DMS114 treated with DMSO at 0.1 percent for 48 hours (cell line): ENCODE results near the gene TMEM184B.

Experiments used
- DNase-seq: peaks from one replicate; lab custom pipeline; 2025; ENCODE audit not compliant: unreplicated experiment; lab: John Stamatoyannopoulos, UW

TMEM184B gene

DNA sequence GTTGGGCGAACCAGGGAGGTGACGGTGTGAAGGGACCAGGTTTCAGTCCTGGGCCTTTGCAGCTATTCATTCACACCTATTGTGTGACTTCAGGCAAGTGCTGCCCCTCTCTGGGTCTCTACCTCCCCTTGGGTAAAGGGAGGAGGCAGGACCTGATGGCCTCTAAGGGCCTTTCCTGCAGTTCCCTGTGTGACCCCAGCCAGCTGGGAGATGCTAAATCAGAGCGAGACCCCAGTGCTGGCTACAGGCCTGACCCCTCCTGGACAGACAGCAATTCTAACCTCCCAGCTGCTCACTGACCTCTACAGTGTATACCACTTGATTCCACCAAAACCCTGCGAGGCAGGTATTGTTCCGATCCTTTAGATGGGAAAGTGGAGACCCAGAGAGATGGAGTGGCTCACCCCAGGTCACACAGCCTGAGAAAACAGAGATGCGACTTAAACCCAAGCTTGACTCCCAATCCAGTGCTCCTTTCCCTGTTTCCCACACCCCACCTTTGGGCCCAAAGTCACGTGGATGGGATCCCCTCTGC lies 64.8 kb downstream of the TMEM184B start:
- DNase-seq = no peak

DNA sequence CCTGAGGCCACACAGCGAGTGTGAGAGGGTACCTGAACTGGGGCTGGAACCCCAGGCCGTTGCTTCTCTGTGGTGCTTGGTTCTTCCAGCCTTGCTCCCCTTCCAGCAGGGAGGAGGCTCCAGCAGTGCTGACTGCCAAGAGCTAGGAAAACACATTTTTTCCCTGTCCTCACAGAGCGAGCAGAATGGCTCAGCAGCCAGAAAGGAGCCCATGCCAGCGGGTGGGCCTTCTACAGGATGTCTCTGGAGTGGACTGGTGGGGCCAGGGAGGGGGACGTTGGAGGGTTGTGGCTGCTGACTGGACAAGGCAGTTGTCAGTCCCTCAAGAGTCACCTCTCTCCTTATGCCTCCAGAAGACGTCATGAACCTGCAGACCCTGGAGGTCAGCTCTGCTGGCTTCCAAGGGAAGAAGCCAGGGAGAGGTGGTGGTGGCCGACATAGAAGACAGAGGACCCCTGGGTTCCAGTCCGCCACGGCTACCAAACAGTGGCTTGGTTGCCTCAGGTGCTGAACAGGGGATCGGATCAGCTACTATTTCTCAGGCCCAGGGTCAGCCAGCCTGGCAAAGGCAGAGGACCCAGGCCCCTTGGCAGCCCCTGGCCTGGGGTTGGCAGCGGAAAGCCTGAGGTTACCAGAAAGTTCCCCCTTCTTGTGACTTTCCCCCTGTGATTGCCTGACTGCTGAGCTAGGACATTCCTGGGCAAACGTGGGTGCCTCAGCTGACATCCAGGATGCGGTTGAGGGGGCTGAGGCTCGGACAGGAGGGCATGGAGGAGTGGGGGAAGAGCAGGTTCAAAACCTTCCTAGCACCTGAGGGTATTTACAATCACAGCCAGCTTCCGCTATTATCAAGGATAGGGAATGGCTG lies 67.3 kb downstream of the TMEM184B start:
- no peak for DNase-seq

DNA sequence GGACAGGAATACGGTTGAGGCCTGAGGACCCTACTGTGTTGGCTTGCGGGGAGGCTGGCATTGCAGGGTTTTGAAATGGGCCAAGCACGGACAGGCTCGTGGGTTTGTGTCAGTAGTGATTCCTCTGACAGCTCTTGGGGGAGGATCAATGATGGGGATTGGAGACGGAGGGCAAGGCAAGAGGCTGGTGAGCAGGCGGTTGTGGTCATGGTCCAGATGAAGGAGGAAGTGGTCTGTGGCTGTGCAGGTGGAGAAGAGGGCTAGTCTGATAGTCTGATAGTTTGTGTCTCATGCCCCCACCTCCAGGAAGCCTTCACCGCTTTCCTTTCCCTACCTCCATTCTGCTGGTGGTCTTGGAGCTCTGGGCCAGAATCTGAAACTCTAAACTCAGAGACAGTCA lies 68.0 kb downstream of the TMEM184B start:
- DNase-seq = no peak

DNA sequence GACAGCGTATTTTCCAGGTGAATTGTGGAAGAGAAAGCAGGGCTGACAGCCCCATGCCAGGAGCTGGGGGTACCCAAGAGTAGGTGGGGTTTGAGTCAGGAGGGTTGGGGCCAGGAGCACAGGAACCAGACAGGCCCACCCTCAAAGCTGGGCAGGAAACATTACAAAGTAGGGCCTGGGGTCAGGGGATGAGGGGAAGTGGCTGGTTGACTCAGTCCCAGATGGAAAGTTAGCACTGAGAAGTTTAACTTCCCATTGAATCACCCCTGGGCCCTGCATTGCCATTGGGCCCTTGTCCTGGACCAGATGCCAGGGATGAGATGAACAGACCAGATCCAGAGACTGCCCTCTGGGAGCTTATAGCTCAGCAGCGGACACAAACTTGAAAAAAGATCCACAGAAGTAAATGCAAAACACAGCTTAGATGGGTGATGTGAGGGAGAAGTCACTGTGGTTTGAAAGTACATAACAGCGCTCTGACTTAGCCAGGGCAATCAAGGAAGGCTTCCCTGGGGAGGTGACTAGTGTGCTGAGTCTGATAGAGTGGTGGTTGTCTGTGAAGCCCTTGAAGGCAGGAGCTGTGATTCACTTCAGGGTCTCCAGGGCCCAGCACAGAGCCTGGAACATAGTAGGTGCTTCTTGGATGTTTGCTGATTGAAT lies 68.8 kb downstream of the TMEM184B start:
- no peak for DNase-seq

DNA sequence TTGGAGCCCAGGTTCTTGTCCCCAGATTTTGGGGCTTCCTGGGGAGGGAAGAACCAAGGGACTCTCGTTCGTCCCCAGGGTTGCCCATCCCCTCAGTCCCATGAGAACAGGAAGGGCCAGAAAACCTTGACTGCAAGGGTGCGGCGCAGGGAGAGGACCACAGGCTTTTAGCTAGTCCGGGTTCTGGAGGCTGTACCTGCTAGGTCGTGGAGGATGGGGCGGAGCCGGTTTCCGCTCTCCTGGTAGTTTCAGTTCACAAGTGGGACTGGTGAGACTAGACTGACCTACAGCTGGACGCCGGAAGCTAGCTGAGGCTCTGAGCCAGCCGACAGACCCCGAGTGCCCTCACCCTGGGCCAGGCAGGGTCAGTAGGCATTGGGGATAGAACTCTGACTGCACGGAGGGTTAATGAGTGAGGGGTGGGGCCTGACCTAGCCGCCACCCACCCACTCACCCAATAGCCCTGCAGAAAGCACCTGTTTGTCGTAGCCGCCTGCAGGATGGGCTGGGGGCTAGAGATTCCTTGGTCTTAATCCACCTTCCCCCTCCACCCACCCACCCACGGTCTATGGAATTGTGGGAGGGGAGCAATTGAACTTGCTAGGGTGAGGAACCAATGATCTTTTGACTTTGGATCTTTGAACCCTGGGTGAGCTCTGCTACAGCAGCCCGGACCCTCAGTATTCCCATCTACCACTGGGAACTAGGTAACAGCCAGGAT lies 69.6 kb downstream of the TMEM184B start:
- DNase-seq = no peak

DNA sequence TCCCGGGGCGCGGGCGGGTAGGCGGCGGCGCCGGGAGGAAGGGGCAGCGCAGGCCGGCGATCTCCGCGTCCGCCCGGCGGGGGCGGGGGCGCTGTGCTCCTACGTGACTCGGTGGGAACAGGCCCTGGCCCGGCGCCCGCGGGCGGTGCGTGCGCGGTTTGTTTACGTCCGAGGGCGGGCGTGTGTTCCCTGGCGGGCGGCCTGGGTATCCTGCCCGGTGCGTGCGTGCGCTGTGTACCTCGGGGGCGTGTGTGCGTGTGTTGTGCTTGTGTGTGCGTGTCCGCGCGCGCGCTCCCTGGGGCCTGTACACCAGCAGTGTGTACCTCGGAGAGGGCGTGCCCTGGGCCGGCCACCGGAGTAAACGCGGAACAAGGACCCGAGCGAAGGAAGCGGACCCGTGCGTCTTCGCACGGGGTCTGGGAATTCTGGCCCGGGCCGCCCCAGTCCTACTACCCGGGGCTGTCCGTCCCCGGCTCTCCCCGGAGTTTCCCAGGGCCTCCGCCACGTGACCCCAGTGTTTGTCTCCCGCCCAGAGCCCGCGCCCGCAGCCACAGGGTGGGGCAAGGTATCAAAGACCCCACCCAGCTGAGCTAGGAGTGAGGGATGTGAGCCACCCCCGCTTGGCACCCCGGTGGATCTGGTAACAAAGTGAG lies 70.2 kb downstream of the TMEM184B start:
- DNase-seq = peak; percentile 33

DNA sequence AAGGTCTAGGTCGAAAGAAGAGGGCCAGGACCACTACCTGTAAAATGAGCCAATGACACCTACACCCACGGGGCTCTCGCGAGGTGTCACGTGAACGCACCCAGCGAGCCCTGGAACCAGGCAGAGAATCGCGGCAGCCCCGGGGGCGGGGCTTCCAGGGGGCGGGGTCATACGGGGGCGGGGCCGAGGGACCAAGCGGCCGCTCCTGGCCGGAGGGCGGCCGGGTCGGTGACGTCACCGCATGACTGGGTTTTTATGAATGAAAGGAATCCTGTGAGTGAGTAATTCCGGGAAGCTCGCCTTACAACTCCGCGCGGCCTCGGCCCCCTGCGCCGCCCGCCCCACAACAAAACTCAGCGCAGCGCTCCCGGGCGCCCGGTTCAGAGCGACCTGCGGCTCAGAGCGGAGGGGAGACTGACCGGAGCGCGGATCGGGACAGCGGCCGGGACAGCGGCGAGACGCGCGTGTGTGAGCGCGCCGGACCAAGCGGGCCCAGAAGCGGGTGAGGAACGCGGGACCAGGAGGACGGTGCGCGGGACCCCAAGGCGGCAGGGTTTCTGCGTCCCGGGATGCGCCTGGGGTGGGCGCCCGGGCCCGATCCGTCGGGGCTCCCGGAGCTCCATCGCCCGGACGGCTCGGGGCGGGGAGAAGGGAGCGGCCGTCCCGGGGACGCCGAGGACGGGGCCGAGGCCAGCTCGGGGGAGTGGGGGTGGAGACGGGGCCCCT lies 70.9 kb downstream of the TMEM184B start, which contains the start of gene MAFF:
MAFF (plus strand) TSS at position 284 of the 726 bp plus-strand sequence. CDS start 11,860 bp downstream, outside the sequence.
- DNase-seq = peak; percentile 66

DNA sequence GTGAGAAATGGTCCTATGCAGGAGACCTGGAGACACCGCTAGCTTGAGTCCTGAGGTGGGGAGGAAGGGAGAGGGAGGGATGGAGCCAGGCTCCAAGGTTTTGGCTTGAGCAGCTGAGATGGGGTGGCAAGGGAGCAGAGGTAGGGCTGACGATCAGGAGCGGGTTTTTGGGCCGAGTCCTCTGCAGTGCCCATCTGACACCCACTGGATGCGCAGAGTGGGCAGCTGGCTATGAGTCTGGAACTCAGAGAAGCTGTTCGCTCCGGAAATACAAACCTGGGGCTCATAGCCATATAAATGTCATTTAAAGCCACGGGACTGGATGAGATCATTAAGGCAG lies 71.5 kb downstream of the TMEM184B start:
- no peak for DNase-seq

DNA sequence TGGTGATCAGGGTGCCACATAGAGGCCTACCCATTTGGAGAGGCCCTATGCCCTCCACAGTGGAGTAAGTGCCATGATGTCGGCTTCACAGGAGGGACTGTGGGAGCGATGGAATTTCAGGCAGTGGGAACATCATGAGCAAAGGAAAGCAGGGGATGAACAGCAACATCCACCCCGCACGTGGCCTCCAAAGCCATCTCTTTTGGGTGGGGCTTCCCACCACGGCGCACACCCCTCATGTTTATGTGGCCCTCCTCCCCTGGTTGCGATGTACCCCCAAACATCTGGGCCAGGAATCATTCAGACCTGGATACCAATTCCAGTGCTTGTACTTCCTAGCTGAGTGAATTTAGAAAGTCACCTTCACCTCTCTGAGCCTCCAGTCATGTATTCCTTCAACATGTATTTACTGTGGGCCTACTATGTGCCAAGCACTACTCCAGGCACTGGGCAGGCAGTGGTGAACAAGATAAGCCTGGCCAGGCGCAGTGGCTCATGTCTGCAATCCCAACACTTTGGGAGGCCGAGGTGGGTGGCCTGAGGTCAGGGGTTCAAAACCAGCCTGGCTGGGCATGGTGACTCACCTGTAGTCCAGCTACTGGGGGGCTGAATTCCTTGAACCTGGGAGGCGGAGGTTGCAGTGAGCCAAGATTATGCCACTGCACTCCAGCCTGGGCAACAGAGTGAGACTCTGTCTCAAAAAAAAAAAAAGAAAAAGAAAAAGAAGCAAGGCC lies 72.8 kb downstream of the TMEM184B start:
- DNase-seq = no peak

DNA sequence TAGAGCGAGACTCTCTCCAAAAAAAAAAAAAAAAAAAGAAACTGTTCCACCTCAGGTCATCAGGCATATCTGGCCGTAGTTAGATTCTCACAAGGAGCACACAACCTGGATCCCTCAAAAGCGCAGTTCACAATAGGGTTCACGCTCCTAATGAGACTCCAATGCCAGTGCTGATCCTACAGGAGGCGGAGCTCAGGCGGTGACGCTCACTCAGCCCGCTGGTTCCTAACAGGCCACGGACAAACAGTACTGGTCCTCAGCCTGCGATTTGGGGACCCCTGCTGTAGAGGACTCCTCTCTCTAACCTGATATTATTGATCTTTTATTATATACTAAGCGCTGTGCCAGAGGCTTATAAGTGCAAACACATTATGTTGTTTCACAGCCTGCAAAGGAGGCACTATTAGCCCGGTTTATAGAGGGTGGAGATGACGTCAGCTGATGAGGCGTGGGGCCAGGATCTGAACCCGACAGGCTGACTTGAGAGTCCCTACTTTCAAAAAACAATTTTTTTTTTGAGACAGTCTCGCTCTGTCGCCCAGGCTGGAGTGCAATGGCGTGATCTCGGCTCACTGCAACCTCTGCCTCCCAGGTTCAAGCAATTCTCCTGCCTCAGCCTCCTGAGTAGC lies 75.9 kb downstream of the TMEM184B start:
- DNase-seq = no peak

DNA sequence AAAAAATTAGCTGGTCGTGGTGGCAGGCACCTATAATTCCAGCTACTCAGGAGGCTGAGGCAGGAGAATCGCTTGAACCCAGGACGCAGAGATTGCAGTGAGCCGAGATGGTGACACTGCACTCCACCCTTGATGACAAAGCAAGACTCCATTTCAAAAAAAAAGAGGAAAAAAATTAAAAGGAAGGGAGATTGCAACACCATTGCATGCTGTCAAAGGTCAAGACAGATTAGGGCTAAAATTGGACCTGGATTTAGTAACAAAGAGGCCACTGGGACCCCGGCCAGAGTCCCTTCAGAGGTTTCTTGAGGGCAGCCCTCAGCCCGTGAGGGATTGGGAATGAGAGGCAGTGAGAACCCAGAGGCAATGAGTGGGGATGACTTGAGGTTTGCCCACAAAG lies 79.2 kb downstream of the TMEM184B start:
- DNase-seq = no peak

DNA sequence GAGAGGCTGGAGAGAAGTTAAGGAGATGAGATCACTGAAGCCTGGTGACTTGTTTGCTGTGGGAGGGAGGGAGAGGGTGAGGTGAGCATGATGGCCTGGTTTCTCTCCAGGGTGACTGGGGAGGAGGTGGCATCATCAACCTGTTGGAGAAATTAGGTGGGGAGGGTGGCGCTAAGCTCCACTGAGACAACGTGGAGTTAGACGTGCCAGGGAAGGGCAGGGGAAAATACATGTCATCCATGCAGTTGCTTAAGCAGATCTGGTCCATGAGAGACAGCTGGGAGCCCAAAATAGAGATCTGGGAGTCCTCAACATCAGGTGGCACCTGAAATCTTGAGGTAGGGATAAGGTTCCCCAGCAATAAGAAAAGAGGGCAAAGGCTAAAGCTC lies 80.3 kb downstream of the TMEM184B start:
- no peak for DNase-seq

DNA sequence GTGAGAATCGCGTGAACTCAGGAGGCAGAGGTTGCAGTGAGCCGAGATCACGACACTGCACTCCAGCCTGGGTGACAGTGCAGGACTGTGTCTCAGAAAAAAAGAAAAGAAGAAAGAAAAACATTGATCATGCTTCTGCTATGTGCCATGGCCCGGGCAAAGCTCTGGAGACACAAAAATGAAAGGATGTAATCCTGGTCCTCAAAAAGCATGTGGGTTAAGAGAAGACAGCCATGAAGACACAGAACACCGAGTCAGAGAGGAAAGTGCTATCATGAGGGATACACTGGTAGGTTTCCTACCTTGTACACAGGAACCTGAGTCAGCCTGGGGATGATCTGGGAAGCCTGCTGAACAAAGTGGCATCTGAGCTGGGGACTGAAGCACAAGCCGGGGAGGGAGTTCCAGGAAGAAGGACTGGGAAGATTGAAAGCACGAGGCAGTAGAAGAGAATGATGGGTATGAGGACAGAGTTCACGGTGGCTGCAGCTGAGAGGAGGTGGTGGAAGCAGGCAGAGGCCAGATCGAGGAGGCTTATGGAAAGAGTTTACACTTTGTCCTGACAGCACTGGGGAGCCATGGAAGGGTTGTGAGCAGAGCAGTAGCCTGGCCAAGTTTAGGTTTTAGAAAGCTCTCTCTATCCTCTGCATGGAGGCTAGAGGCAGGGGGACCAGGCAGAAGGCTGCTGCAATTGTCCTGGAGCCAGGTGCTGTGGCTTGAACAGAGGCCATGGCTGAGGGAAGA lies 80.9 kb downstream of the TMEM184B start:
- no peak for DNase-seq

DNA sequence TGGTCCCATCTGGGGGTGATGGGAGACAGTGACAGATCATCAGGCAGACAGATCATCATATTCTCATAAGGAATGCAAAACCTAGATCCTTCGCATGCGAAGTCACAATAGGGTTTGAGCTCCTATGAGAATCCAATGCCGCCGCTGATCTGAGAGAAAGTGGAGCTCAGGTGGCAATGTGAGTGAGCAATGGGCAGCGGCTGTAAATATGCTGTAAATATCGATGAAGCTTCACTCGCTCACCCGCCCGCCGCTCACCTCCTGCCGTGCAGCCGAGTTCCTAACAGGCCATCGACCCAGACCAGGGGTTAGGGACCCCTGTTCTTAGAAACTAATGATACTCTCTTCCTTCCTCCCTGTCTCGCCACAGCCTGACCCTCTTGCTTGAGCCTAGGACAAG lies 81.8 kb downstream of the TMEM184B start:
- no peak for DNase-seq

DNA sequence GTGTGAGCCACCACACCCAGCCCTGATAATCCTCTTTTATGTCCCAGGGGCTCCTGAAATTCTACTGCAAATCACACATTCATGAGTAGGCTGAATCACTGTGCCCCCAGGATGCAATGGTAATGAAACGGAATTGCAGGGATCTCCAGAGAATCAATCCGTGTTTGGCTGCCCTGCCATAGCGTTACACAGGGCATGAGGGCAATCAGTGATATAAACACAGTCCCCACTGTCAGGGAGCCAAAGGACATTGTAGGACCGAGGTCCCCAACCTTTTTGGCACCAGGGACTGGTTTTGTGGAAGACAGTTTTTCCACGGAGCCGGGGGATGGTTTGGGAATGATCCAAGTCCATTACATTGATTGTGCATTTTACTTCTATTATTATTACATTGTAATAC lies 82.2 kb downstream of the TMEM184B start:
- no peak for DNase-seq

DNA sequence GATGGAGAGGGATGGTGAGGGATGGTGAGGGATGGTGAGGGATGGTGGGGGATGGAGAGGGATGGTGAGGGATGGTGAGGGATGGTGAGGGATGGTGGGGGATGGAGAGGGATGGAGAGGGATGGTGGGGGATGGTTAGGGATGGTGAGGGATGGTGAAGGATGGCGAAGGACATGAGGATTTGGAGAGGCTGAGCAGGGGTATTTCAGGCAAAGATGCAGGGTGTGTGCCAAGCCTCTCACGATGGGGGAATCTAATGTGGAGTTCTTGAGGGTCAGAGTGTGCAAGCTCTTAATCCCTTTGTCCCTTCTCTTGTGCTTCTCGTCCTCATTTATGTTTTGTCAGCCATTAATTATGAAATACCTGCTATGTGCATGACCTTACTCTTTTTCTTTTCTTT lies 83.7 kb downstream of the TMEM184B start:
- no peak for DNase-seq

DNA sequence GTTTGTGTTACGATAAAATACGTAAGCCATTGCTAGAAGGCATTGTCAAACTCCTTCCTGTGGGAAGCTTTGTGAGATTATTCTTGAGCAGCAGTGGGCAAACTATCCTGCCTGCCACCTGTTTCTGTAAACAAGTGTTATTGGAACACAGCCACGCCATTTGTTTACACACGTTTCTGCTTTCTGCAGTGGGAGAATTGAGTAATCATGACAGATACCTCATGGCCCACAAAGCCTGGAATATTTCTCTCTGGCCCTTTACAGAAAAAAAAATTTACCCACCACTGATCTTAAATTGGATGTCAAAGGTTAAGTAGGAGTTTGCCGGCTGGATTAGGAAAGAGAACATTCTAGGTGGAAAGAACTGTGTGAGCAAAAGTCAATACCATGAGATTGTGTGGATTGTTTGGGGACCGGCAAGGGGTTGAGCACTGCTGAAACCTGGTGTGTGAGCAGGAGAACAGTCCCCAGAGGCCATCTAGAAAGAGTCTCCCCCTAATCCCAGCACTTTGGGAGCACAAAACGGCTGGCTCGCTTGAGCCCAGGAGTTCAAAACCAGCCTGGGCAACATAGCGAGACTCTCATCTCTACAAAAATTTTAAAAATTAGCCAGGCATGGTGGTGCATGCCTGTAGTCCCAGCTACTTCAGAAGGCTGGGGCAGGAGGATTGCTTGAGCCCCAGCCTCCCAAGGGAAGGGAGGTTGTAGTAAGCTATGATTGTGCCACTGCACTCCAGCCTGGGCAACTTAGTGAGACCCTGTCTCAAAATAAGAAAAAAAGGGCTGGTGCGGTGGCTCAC lies 85.2 kb downstream of the TMEM184B start:
- no peak for DNase-seq

DNA sequence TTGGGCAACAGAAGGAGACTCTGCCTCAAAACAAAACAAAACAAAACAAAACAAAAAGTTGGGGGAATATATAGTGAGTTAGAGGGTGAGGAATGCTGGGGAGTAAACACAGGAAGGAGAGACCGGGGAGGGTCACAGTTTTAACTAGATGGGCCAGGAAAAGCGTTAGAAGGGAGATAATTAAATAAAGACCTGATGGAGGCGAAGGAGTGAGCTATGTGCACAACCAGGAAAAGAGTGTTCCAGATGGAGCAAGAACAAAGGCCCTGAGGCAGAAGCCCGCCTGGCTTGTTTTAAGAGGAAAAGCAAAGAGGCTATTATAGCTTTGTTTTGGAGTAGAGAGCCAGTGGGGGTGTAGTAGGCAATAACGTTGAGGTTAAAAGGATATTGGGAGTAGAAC lies 86.4 kb downstream of the TMEM184B start:
- no peak for DNase-seq
